ENCODE measurements around the gene ENO3.

ENO3 gene

GRCh38 chr17:4928881-4929280, 22.0 kb upstream of the ENO3 start:
- no peak overlapping the region for H3K4me3 ChIP-seq (ENCODE audit: low read depth, low read length)
- DNase-seq (ENCODE audit: low read depth) = no peak
- TF ChIP-seq, protein P1, sequence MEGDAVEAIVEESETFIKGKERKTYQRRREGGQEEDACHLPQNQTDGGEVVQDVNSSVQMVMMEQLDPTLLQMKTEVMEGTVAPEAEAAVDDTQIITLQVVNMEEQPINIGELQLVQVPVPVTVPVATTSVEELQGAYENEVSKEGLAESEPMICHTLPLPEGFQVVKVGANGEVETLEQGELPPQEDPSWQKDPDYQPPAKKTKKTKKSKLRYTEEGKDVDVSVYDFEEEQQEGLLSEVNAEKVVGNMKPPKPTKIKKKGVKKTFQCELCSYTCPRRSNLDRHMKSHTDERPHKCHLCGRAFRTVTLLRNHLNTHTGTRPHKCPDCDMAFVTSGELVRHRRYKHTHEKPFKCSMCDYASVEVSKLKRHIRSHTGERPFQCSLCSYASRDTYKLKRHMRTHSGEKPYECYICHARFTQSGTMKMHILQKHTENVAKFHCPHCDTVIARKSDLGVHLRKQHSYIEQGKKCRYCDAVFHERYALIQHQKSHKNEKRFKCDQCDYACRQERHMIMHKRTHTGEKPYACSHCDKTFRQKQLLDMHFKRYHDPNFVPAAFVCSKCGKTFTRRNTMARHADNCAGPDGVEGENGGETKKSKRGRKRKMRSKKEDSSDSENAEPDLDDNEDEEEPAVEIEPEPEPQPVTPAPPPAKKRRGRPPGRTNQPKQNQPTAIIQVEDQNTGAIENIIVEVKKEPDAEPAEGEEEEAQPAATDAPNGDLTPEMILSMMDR (IDR thresholded peaks at IDR 0.05; ENCODE audit: control insufficient read depth, extremely low read depth, insufficient read depth) = no peak

- TF ChIP-seq, protein P1 (IDR thresholded peaks at IDR 0.05; ENCODE audit: control insufficient read depth, extremely low read depth, insufficient read depth) = no peak
- no peak within 1 kb of the TSS for H3K4me3 ChIP-seq (ENCODE audit: low read depth, low read length)
- no peak for DNase-seq (ENCODE audit: low read depth)
These were observed 19.0 kb upstream of the ENO3 start, which contains the start of gene GP1BA for GRCh38 chr17:4931963-4932362. TSS of gene GP1BA (plus strand) at chr17:4932277. CDS start at chr17:4932605, 328 bp downstream.

- H3K4me3 ChIP-seq (ENCODE audit: low read depth, low read length) = no peak overlapping the region
- no peak for DNase-seq (ENCODE audit: low read depth)
- TF ChIP-seq, protein P1 (IDR thresholded peaks at IDR 0.05; ENCODE audit: control insufficient read depth, extremely low read depth, insufficient read depth) = no peak
These were observed 18.2 kb upstream of the ENO3 start for GRCh38 chr17:4932756-4933155.

GRCh38 chr17:4933646-4934045, 17.3 kb upstream of the ENO3 start:
- TF ChIP-seq, protein P1 (IDR thresholded peaks at IDR 0.05; ENCODE audit: control insufficient read depth, extremely low read depth, insufficient read depth) = no peak
- no peak overlapping the region for H3K4me3 ChIP-seq (ENCODE audit: low read depth, low read length)

GRCh38 chr17:4934173-4934979, 16.5 kb upstream of the ENO3 start:
- TF ChIP-seq, protein P1 (IDR thresholded peaks at IDR 0.05; ENCODE audit: control insufficient read depth, extremely low read depth, insufficient read depth) = 0 out of 2 replicates have a peak, but pooled peaks have one; percentile 28
- no peak overlapping the region for H3K4me3 ChIP-seq (ENCODE audit: low read depth, low read length)
- no peak for DNase-seq (ENCODE audit: low read depth)

More at GRCh38 chr17:4933646-4934045, 17.3 kb upstream of the ENO3 start:
- DNase-seq (ENCODE audit: low read depth) = no peak

GRCh38 chr17:4935650-4936049, 15.3 kb upstream of the ENO3 start:
- no peak overlapping the region for H3K4me3 ChIP-seq (ENCODE audit: low read depth, low read length)
- DNase-seq (ENCODE audit: low read depth) = no peak
- TF ChIP-seq, protein P1 (IDR thresholded peaks at IDR 0.05; ENCODE audit: control insufficient read depth, extremely low read depth, insufficient read depth) = no peak

Data from LNCaP clone FGC (cell line).